BLaER1 treated with 17β-estradiol and CSF1 and Interleukin-3, amounts not matched to agents 10 nM and 100 nM (cell line): ENCODE data around the gene MALSU1.
A peak's percentile ranks its signal among the peaks of the same experiment; 100 is the strongest.

Source experiments
- H3K27ac ChIP-seq, 11 experiments: shearing (Covaris generic); formaldehyde crosslinking; 2 replicates each; pipeline ENCODE4 v1.8.1; 2022
- H3K27me3 ChIP-seq, 11 experiments: shearing (Covaris generic); formaldehyde crosslinking; 2 replicates each; pipeline ENCODE4 v1.8.1; 2022
- H3K36me3 ChIP-seq, 11 experiments: shearing (Covaris generic); formaldehyde crosslinking; 2 replicates each; pipeline ENCODE4 v1.8.1; 2022
- H3K4me1 ChIP-seq, 10 experiments: shearing (Covaris generic); formaldehyde crosslinking; 2 replicates each; pipeline ENCODE4 v1.8.1; 2022
- H3K4me2 ChIP-seq, 11 experiments: shearing (Covaris generic); formaldehyde crosslinking; 2 replicates each; pipeline ENCODE4 v1.8.1; 2022
- H3K4me3 ChIP-seq, 10 experiments: shearing (Covaris generic); formaldehyde crosslinking; 2 replicates each; pipeline ENCODE4 v1.8.1; 2022
- H3K9ac ChIP-seq, 11 experiments: shearing (Covaris generic); formaldehyde crosslinking; 2 replicates each; pipeline ENCODE4 v1.8.1; 2022
- H3K9me3 ChIP-seq, 11 experiments: shearing (Covaris generic); formaldehyde crosslinking; replicated peaks in 1 of 11; 2 replicates each; pipeline ENCODE4 v1.8.1; 2022
- H4K20me1 ChIP-seq, 11 experiments: shearing (Covaris generic); formaldehyde crosslinking; 2 replicates each; pipeline ENCODE4 v1.8.1; 2022
- Cebpa-rat ChIP-seq, 11 experiments: shearing (Covaris generic); IDR thresholded peaks; 2 replicates each; pipeline ENCODE4 v1.8.1; 2022

The MALSU1 gene

DNA sequence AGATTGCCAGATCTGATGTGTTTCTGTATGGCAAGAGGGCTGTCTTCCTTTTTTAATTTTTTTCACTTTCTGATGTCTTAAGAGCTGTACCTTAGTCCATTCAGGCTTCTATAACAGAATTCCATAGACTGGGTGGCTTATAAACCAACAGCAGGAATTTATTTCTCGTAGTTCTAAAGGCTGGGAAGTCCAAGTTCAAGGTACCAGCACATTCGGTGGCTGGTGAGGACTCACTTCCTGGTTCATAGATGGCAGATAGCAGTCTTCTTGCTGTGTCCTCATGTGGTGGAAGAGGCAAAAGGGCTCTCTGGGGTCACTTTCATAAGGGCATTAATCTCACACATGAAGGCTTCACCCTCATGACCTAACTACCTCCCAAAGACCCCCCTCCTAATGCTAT, 31.8 kb upstream of the MALSU1 start:
- no peak overlapping the region for H3K9ac ChIP-seq
- H4K20me1 ChIP-seq: peaks cover 0 to 6% (median 0%) of the 10 kb centered on the region in 11 experiments; a peak in 1 of 22 replicates
- no peak for TF ChIP-seq Cebpa-rat (IDR thresholded peaks at IDR 0.05)
- no peaks in the 10 kb centered on the region for H3K9me3 ChIP-seq
- no peak overlapping the region for H3K4me2 ChIP-seq
- peaks cover 0 to 6% (median 0%) of the 10 kb centered on the region in 11 experiments; a peak in 1 of 22 replicates for H3K36me3 ChIP-seq
- H3K27ac ChIP-seq: no peak overlapping the region
- H3K27me3 ChIP-seq: no peaks in the 10 kb centered on the region
- H3K4me3 ChIP-seq: no peak overlapping the region
- peaks cover 0 to 15% (median 6%) of the 10 kb centered on the region in 10 experiments; a peak in 11 of 20 replicates for H3K4me1 ChIP-seq

DNA sequence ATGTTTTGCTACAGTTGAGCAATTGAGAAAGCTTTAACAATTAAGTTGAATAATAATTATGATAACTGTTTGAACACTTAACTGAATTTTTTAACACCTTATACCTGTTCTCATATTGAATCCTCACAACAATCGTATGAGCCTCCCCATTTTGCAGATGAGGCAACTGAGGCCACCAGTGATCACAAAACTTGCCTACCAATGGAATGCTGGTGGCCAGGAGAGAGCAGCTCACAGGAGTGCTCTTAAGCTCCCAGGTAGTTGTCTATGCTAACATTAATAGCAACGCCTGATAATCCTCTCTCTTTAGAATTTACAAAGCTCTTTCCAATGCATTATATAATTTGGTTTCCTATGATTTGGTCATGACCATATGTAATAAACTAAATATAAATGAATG, 31.0 kb upstream of the MALSU1 start:
- Histone ChIP-seq H3K36me3 (peaks cover 0 to 6% (median 0%) of the 10 kb centered on the region in 11 experiments; a peak in 1 of 22 replicates), H3K9me3 (no peaks in the 10 kb centered on the region), H3K4me2 (no peak overlapping the region), H3K4me1 (peaks cover 0 to 16% (median 6%) of the 10 kb centered on the region in 10 experiments; a peak in 11 of 20 replicates), H3K27me3 (no peaks in the 10 kb centered on the region), H3K27ac (no peak overlapping the region), H3K4me3 (no peak overlapping the region), H3K9ac (no peak overlapping the region), H4K20me1 (peaks cover 0 to 11% (median 0%) of the 10 kb centered on the region in 11 experiments; a peak in 1 of 22 replicates)
- no peak for TF ChIP-seq Cebpa-rat (IDR thresholded peaks at IDR 0.05)

GRCh38 chr7:23268746-23269145, 30.4 kb upstream of the MALSU1 start:
- Histone ChIP-seq H3K36me3 (peaks cover 0 to 6% (median 0%) of the 10 kb centered on the region in 11 experiments; a peak in 1 of 22 replicates), H3K9ac (no peak overlapping the region), H3K4me1 (peaks cover 0 to 20% (median 6%) of the 10 kb centered on the region in 10 experiments; a peak in 11 of 20 replicates), H4K20me1 (peaks cover 0 to 14% (median 0%) of the 10 kb centered on the region in 11 experiments; a peak in 1 of 22 replicates), H3K4me2 (no peak overlapping the region), H3K9me3 (no peaks in the 10 kb centered on the region), H3K4me3 (no peak overlapping the region), H3K27ac (no peak overlapping the region), H3K27me3 (no peaks in the 10 kb centered on the region)
- no peak for TF ChIP-seq Cebpa-rat (IDR thresholded peaks at IDR 0.05)

GRCh38 chr7:23272275-23272674, 26.9 kb upstream of the MALSU1 start:
- Histone ChIP-seq H3K4me1 (peaks cover 0 to 27% (median 11%) of the 10 kb centered on the region in 10 experiments; a peak in 8 of 20 replicates), H3K27me3 (no peaks in the 10 kb centered on the region), H3K4me2 (no peak overlapping the region), H3K36me3 (no peaks in the 10 kb centered on the region), H3K27ac (no peak overlapping the region), H3K9ac (no peak overlapping the region), H3K9me3 (no peaks in the 10 kb centered on the region), H3K4me3 (no peak overlapping the region), H4K20me1 (peaks cover 0 to 14% (median 0%) of the 10 kb centered on the region in 11 experiments; a peak in 1 of 22 replicates)
- TF ChIP-seq Cebpa-rat (IDR thresholded peaks at IDR 0.05): no peak

DNA sequence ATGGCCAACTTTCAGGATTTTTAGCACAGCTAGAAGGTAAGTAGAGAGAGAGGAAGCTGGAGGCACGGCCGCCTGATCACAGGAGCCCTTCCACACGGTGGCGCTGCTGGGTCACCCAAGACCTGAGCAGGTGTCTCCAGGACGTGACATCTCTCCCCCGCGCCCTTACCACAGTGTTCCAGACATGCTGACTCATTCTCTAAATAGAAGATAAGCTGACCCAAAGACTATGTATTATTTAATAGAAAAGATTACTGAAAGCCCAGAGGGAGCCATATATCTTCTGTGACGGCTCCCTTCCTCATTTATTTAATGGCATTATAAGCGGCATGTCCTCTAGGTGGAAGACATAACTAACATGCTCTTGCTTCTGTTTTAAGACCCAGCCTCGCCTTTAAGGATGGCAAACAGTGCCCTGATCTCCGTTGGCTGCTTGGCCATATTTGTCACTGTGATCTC, 26.0 kb upstream of the MALSU1 start:
- Histone ChIP-seq H3K27ac (peak overlapping the region in 3 of 11 experiments; percentile 21 to 29 (median 29); a peak in 3 of 22 replicates), H3K4me2 (peak overlapping the region in 9 of 11 experiments; percentile 6 to 53 (median 34); a peak in 12 of 22 replicates), H3K9ac (no peak overlapping the region), H3K9me3 (no peaks in the 10 kb centered on the region), H3K4me3 (no peak overlapping the region), H4K20me1 (peaks cover 0 to 14% (median 0%) of the 10 kb centered on the region in 11 experiments; a peak in 1 of 22 replicates), H3K4me1 (peaks cover 0 to 27% (median 11%) of the 10 kb centered on the region in 10 experiments; a peak in 8 of 20 replicates), H3K36me3 (no peaks in the 10 kb centered on the region), H3K27me3 (no peaks in the 10 kb centered on the region)
- no peak for TF ChIP-seq Cebpa-rat (IDR thresholded peaks at IDR 0.05)

DNA sequence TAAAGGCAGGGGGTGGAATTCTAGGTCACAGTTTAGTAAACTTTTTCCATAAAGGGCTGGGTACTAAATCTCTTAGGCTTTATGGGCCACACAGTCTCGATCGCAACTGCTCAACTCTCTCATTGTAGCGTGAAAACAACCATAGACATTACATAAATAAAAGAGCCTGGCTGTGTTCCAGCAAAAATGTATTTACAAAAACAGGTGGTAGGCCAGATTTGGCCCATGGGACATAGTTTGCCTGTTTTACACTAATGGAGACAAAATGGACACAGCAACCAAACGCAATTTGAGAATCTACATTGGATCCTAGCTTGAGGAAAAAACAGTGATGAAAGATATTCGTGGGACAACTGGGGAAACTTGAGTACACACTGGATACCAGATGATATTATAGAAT, 23.2 kb upstream of the MALSU1 start:
- peak overlapping the region in 5 of 11 experiments; percentile 0 to 22 (median 11); a peak in 4 of 22 replicates for H3K4me2 ChIP-seq
- no peak overlapping the region for H3K9ac ChIP-seq
- peak overlapping the region in 6 of 11 experiments; percentile 2 to 55 (median 32); a peak in 6 of 22 replicates for H3K27ac ChIP-seq
- H3K4me3 ChIP-seq: no peak overlapping the region
- H3K27me3 ChIP-seq: no peaks in the 10 kb centered on the region
- H3K36me3 ChIP-seq: no peaks in the 10 kb centered on the region
- no peak for TF ChIP-seq Cebpa-rat (IDR thresholded peaks at IDR 0.05)
- H4K20me1 ChIP-seq: peaks cover 0 to 8% (median 0%) of the 10 kb centered on the region in 11 experiments; a peak in 1 of 22 replicates
- H3K4me1 ChIP-seq: peaks cover 0 to 24% (median 11%) of the 10 kb centered on the region in 10 experiments; a peak in 8 of 20 replicates
- no peaks in the 10 kb centered on the region for H3K9me3 ChIP-seq

- H3K27ac ChIP-seq: peak overlapping the region in 9 of 11 experiments; percentile 15 to 63 (median 49); a peak in 12 of 22 replicates
- H3K4me2 ChIP-seq: peak overlapping the region in 6 of 11 experiments; percentile 0 to 22 (median 12); a peak in 3 of 22 replicates
- H3K27me3 ChIP-seq: no peaks in the 10 kb centered on the region
- H4K20me1 ChIP-seq: peaks cover 0 to 8% (median 0%) of the 10 kb centered on the region in 11 experiments; a peak in 1 of 22 replicates
- no peaks in the 10 kb centered on the region for H3K9me3 ChIP-seq
- no peaks in the 10 kb centered on the region for H3K36me3 ChIP-seq
- no peak overlapping the region for H3K4me3 ChIP-seq
- peak in 7 of 11 experiments; percentile 20 to 80 (median 58); a peak in 8 of 22 replicates for TF ChIP-seq Cebpa-rat (IDR thresholded peaks at IDR 0.05)
- peaks cover 0 to 24% (median 11%) of the 10 kb centered on the region in 10 experiments; a peak in 8 of 20 replicates for H3K4me1 ChIP-seq
- H3K9ac ChIP-seq: peak overlapping the region in 1 of 11 experiments; percentile 0; a peak in 2 of 22 replicates
These were observed 22.8 kb upstream of the MALSU1 start for GRCh38 chr7:23276376-23276775.

GRCh38 chr7:23276947-23277346, 22.2 kb upstream of the MALSU1 start:
- H3K4me2 ChIP-seq: no peak overlapping the region
- TF ChIP-seq Cebpa-rat (IDR thresholded peaks at IDR 0.05): no peak

DNA sequence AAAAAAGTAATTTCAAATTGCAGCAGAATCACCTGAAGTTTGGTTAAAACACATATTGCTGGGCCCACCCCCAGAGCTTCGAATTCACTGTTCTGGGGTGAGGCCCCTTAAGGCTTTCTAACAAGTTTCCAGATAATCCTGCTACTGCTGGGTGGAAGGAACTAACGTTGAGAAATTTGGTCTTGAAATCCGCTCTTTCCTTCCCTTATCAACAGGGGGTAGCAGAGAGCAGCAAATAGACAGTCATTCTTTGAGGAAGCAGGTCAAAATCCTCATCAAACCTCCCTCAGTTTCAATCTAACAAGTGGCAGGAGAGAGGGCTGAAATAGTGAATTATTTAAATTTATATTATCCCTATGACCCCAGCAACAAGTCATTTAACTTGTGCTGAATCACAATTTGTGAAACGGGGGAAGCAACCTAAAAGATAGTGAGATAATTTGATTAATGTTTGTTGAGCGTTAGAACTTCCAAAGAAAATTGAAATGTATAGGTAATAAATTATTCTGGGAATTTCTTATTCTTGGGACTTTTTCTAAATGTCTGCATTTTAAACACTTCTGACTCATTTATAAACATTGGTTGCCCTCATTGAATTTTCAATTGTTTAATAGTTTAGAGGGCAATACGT, 21.7 kb upstream of the MALSU1 start:
- Histone ChIP-seq H3K9me3 (no peaks in the 10 kb centered on the region), H3K9ac (peak overlapping the region in 1 of 11 experiments; percentile 2; a peak in 1 of 22 replicates), H3K27me3 (no peaks in the 10 kb centered on the region), H3K4me1 (peaks cover 0 to 24% (median 11%) of the 10 kb centered on the region in 10 experiments; a peak in 8 of 20 replicates), H3K36me3 (no peaks in the 10 kb centered on the region), H4K20me1 (peaks cover 0 to 8% (median 0%) of the 10 kb centered on the region in 11 experiments; a peak in 1 of 22 replicates), H3K27ac (peak overlapping the region in 8 of 11 experiments; percentile 40 to 63 (median 52); a peak in 11 of 22 replicates), H3K4me2 (no peak overlapping the region), H3K4me3 (no peak overlapping the region)
- no peak for TF ChIP-seq Cebpa-rat (IDR thresholded peaks at IDR 0.05)

More at GRCh38 chr7:23276947-23277346, 22.2 kb upstream of the MALSU1 start:
- H3K4me3 ChIP-seq: no peak overlapping the region
- H3K4me1 ChIP-seq: peaks cover 0 to 24% (median 11%) of the 10 kb centered on the region in 10 experiments; a peak in 8 of 20 replicates
- peak overlapping the region in 2 of 11 experiments; percentile 0 to 2; a peak in 2 of 22 replicates for H3K9ac ChIP-seq
- peak overlapping the region in 9 of 11 experiments; percentile 15 to 63 (median 49); a peak in 14 of 22 replicates for H3K27ac ChIP-seq
- no peaks in the 10 kb centered on the region for H3K9me3 ChIP-seq
- no peaks in the 10 kb centered on the region for H3K27me3 ChIP-seq
- peaks cover 0 to 8% (median 0%) of the 10 kb centered on the region in 11 experiments; a peak in 1 of 22 replicates for H4K20me1 ChIP-seq
- H3K36me3 ChIP-seq: no peaks in the 10 kb centered on the region
